BJ (cell line): ENCODE measurements around the gene FOXJ1. TPM values are rescaled to one million over a fixed set of nuclear protein-coding genes. Genes with fewer than 3 reads are reported as not detected.

ENCODE experiments used
- CTCF ChIA-PET: fragments of 350-600 bp; formaldehyde crosslinking; extraction: SDS; loops from one replicate; lab custom pipeline; 2021; ENCODE audit warnings: antibody characterized with exemption, inconsistent platforms; lab: Yijun Ruan, JAX
- POLR2A ChIA-PET: fragments of 300-600 bp; sonication (Branson Sonifier 250); formaldehyde crosslinking; extraction: SDS; loops from one replicate; lab custom pipeline; 2021; ENCODE audit warnings: antibody characterized with exemption; lab: Charles Lee
- DNase-seq: peaks from one replicate; pipeline ENCODE4 v3.0.0-alpha.2; 2011; ENCODE audit warnings: low read depth
- H3K27me3 ChIP-seq: 2 replicates; pipeline ENCODE4 v1.6.0; 2011; ENCODE audit warnings: low read length; ENCODE audit not compliant: control insufficient read depth, insufficient read depth
- H3K36me3 ChIP-seq: 2 replicates; pipeline ENCODE4 v1.5.1; 2011; ENCODE audit warnings: low read length; ENCODE audit not compliant: control insufficient read depth, insufficient read depth
- H3K4me3 ChIP-seq: 2 replicates; pipeline ENCODE4 v1.5.1; 2011; ENCODE audit warnings: low read depth, mild to moderate bottlenecking, control low read depth, low read length
- polyA plus RNA-seq: library from polyadenylated mRNA; depleted of rRNA; stranded (reverse); fragments of >200 nt; gene quantifications from 2 replicates; pipeline ENCODE4 v1.2.3, GENCODE V29; 2011
- TF ChIP-seq, protein P1 (sequence below): IDR thresholded peaks from 2 replicates; pipeline ENCODE4 v1.5.1; 2011; ENCODE audit warnings: low read depth, mild to moderate bottlenecking, control low read depth, inconsistent platforms, low read length, moderate library complexity; ENCODE audit not compliant: insufficient read depth

FOXJ1 gene
- polyA plus RNA-seq, 1 experiment: not detected

DNA sequence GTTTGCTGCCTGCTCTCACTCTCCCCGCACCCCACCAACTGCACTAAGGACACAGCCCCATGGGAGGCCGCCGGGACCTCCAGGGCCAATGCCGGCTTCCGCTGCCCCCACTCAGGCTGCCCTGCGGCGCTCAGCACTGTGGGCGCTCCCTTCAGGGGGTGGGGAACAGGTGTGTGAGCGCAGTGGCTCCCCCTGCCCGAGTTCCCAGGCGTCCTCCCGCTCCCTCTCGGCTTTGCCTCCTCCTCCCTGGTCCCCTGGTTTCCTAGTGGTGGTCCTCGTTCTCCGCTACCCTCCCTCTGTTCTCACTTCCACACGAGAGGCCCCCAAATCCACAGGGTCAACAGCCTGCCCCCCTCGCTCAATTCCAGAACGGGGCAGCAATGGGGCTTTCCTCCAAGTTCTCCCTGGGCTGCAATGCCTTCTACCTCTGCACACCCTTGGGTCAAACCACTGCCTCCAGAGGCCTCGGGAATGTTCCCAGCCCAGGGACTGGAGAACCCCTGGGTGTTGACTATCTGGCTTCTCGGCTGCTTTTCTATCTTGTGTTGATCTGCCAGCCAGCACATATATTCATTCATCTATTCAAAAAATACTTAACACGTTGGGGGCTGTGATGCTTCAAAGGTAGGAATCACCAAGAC lies 9.9 kb downstream of the FOXJ1 start:
- ChIA-PET CTCF (interaction anchor here (1.1 to 1.6 kb wide), 4 partner anchors 11 to 148 kb away, joined by 3 to 4 read pairs (median 4); no protein-coding TSS in a partner anchor), POLR2A (no interaction called here)
- no peak overlapping the region for H3K4me3 ChIP-seq
- TF ChIP-seq, protein P1, sequence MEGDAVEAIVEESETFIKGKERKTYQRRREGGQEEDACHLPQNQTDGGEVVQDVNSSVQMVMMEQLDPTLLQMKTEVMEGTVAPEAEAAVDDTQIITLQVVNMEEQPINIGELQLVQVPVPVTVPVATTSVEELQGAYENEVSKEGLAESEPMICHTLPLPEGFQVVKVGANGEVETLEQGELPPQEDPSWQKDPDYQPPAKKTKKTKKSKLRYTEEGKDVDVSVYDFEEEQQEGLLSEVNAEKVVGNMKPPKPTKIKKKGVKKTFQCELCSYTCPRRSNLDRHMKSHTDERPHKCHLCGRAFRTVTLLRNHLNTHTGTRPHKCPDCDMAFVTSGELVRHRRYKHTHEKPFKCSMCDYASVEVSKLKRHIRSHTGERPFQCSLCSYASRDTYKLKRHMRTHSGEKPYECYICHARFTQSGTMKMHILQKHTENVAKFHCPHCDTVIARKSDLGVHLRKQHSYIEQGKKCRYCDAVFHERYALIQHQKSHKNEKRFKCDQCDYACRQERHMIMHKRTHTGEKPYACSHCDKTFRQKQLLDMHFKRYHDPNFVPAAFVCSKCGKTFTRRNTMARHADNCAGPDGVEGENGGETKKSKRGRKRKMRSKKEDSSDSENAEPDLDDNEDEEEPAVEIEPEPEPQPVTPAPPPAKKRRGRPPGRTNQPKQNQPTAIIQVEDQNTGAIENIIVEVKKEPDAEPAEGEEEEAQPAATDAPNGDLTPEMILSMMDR: no peak
- H3K27me3 ChIP-seq: peaks cover 8% of the 10 kb centered on the region
- no peak for DNase-seq
- H3K36me3 ChIP-seq: no peaks in the 10 kb centered on the region

DNA sequence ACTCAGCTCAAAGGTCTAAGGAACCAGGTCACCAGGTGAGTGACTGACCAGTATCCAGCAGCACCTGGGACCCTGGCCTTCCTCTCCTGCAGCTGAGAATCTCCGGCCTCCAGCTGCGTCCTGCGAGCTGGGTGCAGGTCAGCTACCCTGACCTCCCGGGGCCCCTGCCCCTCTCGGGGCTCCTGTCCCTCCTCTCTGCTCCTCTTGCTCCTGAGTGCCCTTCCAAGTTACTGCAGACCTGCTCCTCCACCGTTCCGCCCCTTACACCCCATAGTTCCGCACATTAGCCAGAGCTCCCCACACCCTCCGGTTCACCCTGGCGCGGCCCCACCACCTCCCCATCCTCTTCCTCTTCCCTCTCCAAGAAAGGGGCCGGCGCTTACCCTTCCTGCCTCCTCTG lies 10.6 kb downstream of the FOXJ1 start:
- Histone ChIP-seq H3K4me3 (no peak overlapping the region), H3K36me3 (no peaks in the 10 kb centered on the region), H3K27me3 (peaks cover 8% of the 10 kb centered on the region)
- TF ChIP-seq, protein P1: no peak
- POLR2A ChIA-PET: no interaction called here
- DNase-seq: no peak
- CTCF ChIA-PET: interaction anchor here (0.7 to 1.7 kb wide), 5 partner anchors 11 to 149 kb away, joined by 3 to 6 read pairs (median 4); no protein-coding TSS in a partner anchor

DNA sequence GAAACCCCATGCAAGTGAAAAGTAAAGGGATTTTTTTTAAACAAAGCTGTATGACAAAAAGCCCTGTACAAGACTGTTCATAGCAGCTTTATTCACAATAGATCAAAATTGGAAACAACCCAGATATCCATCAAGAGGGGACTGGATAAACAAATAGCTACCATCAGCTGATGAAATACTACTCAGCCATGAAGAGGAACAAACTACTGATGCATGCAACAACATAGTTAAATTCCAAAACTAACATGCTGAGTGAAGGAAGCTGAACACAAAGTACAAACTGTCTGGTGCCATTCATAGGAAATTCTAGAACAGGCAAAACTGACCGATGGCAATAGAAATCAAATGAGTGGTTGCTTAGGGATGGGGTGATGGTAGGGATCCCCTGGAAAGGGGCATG lies 15.1 kb downstream of the FOXJ1 start:
- no peak for DNase-seq
- Histone ChIP-seq H3K4me3 (no peak overlapping the region), H3K36me3 (no peaks in the 10 kb centered on the region), H3K27me3 (no peaks in the 10 kb centered on the region)
- ChIA-PET POLR2A (no interaction called here), CTCF (interaction anchor here (0.7 to 13.3 kb wide), 7 partner anchors 9 to 155 kb away, joined by 3 to 247 read pairs (median 3); no protein-coding TSS in a partner anchor)
- TF ChIP-seq, protein P1: no peak

DNA sequence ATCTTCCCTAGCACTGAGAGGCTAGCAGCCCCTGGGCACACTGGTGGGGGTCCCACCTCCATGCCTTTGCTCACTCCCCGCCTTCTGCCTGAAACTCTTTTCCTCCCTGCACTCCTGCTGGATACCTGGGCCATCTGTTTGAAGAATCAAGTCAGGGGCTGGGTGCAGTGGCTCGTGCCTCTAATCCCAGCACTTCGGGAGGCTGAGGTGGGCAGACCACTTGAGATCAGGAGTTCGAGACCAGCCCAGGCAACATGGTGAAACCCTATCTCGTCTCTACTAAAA lies 15.7 kb downstream of the FOXJ1 start:
- H3K4me3 ChIP-seq: no peak overlapping the region
- ChIA-PET CTCF (interaction anchor here (0.6 to 13.3 kb wide), 4 partner anchors 10 to 269 kb away, joined by 3 to 247 read pairs (median 52); no protein-coding TSS in a partner anchor), POLR2A (no interaction called here)
- TF ChIP-seq, protein P1: no peak
- no peak for DNase-seq
- no peaks in the 10 kb centered on the region for H3K27me3 ChIP-seq
- no peaks in the 10 kb centered on the region for H3K36me3 ChIP-seq

DNA sequence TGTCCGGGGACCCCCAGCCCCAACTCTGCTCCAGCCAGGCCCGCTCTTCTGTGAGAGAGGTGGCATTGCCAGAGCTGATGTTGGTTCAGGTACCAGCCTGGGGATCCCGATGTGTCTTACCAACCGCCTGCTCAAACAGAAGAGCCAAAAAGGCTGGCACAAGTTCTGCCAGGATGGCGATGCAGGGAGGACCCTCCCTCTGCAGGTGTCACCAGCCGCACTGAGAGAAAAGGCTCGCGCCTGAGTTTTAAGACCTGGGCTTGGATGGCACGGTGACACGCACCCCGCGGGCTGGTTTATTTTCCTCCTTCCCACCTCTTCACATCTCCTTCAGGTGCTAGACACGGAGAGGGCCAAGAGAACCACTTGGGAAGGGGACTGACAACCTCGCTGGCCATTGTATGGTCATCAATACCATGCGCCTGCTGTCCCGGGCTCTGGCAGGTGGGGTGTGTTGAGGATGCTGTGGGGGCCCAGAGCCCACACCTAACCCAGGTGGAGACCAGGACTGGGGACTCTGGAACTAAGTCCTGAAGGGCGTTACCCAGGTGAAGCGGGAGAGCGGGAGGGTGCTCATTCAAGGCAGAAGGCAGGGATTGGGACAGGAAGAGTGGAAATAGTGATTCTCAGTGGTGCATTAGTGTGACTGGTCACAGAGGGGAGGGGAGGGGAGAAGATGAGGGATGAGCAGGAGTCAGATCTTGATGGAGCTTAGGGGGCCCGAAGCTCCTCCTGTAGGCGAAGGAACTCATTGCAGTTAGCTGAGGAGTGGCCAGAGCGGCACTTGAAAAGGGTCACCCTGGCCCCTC lies 16.3 kb downstream of the FOXJ1 start:
- Histone ChIP-seq H3K36me3 (no peaks in the 10 kb centered on the region), H3K27me3 (no peaks in the 10 kb centered on the region), H3K4me3 (no peak overlapping the region)
- no peak for DNase-seq
- ChIA-PET POLR2A (no interaction called here), CTCF (interaction anchor here (0.6 to 13.3 kb wide), 6 partner anchors 10 to 270 kb away, joined by 3 to 247 read pairs (median 4); no protein-coding TSS in a partner anchor)
- TF ChIP-seq, protein P1: peak; percentile 25; the same call in 1 of the 2 replicates
